ENCODE measurements around the gene QPCT.

The QPCT gene

GRCh38 chr2:37319754-37320609 is 24.4 kb upstream of the QPCT start:
- TF ChIP-seq CTCF (IDR thresholded peaks at IDR 0.05; ENCODE audit: insufficient read depth, low read depth, low read length, missing control alignments): no peak
- no peak for DNase-seq (ENCODE audit: low read depth)
- H3K4me3 ChIP-seq (ENCODE audit: low read length): no peak overlapping the region

DNA sequence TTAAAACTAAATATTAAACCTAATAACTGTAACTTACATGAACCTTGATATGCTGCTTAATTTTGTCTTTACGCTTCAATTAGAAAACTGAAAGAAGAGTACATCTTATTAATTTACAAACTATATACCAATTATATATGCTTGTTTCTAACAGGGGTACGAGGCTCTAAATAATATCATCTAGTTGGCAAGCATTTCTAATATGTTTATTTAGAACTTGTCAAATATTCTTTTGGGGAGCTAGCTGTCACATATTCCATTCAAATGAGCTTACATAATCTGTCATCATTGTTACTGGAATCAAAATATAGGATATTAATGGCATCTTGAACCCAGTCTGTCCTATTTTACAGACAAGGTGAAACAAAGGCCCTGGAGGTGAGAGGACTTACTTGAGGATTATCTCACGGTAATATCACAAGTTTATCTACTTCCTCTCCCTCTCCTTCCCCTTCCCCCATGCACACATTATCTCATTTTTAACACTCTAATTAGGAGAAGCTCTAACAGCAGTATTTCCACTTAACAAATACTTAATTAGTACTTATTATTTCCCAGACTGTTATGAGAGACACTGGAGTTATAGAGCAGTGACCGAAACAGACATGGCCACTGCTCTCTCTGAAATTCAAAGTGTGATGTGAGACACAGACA is 23.3 kb upstream of the QPCT start:
- no peak for TF ChIP-seq CTCF (IDR thresholded peaks at IDR 0.05; ENCODE audit: insufficient read depth, low read depth, low read length, missing control alignments)
- no peak for DNase-seq (ENCODE audit: low read depth)
- no peak overlapping the region for H3K4me3 ChIP-seq (ENCODE audit: low read length)

DNA sequence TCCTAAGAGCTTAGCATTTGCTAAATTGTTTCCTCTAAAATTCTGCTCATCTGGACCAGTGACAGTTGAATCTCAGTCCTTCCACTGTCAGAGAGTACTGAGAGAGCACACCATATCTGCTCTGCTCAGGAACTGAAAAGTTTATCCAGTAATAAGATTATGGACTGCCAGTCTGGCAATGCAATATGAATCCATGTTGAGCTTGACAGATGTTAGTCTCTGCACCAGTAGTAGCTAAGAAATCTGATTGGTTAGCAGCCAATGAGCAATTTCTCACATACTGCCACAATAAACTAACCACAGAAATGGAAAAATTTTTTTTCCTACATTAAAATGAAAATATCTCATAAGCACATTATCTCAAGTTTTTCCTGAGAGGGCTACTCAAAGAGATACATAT is 22.1 kb upstream of the QPCT start:
- DNase-seq (ENCODE audit: low read depth): no peak
- H3K4me3 ChIP-seq (ENCODE audit: low read length): no peak overlapping the region
- TF ChIP-seq CTCF (IDR thresholded peaks at IDR 0.05; ENCODE audit: insufficient read depth, low read depth, low read length, missing control alignments): no peak

DNA sequence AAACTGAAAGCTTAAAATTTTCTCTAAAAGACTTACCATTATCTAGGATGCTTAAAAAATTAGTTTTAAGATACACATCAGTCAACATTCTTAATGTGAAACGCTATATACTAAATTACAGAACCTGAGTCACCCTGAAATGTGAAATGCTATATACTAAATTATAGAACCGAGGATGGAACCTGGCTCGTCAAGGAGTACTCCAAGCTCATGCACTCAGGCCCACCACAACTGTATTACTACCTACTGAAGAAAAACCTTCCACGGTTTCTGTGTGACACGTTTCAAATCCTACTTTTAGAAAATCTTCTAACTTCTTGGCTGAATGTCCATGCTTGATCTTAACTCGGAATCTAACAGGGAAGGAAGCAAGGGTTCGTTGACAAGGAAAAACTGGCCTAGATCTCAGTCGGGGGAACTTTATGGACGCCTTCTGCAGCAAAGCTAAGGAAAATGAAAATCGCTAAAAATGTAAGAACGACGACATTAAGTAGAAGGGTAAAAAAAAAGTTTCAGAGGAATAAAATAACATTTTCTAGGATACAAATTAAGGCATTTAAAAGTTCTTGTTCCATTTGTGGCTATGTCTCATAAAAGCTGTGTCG is 21.2 kb upstream of the QPCT start:
- no peak for DNase-seq (ENCODE audit: low read depth)

DNA sequence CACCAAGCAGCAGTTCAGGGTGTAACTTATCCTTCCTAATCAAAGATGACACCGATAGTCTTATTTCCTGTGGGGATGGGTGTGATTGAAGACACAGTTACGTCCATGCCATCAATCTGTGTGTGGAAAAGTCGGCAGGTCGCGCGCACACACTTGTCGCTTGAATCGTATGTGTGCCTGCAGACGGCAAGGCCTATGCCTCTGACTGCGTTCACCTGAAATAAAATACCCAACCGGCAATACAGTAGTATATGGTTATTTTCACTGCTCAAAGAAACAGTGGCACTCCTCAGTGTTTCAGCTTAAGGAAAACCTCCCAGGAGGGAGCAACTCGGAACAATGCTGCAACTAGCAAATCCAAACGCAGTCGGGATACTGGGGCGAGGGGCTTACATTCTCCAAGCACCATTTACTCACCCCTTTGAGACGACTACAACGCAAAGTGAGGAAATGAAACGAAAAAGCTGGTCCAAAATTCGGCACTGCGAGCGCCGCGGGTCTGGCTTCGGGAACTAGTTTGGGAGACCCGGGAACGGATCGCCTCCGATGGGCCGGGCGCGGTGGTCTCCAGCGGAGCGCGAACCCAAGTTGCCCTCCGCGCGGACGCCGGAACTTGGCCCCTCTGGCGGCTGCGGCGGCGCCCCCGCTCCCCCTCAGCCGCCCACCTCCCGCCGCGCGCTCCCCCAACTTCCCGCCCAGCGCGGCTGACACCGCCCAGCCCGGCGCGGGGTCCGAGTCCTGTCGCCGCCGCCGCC is 20.5 kb upstream of the QPCT start:
- peak overlapping the region; percentile 83 for H3K4me3 ChIP-seq (ENCODE audit: low read length)
- DNase-seq (ENCODE audit: low read depth): peak; percentile 40
- TF ChIP-seq CTCF (IDR thresholded peaks at IDR 0.05; ENCODE audit: insufficient read depth, low read depth, low read length, missing control alignments): no peak

More for the DNA sequence above, 21.2 kb upstream of the QPCT start:
- H3K4me3 ChIP-seq (ENCODE audit: low read length): peak overlapping the region; percentile 83
- no peak for TF ChIP-seq CTCF (IDR thresholded peaks at IDR 0.05; ENCODE audit: insufficient read depth, low read depth, low read length, missing control alignments)

- no peak for TF ChIP-seq CTCF (IDR thresholded peaks at IDR 0.05; ENCODE audit: insufficient read depth, low read depth, low read length, missing control alignments)
- H3K4me3 ChIP-seq (ENCODE audit: low read length): peak overlapping the region; percentile 83
- DNase-seq (ENCODE audit: low read depth): peak; percentile 68
These were observed 20.0 kb upstream of the QPCT start for GRCh38 chr2:37324536-37324785.
